DMS114 treated with DMSO at 0.1 percent for 48 hours (cell line): Measurements from ENCODE around the gene BICC1.

ENCODE experiments used
- DNase-seq: peaks from one replicate; lab custom pipeline; 2025; ENCODE audit not compliant: unreplicated experiment; lab: John Stamatoyannopoulos, UW

Gene BICC1

DNA sequence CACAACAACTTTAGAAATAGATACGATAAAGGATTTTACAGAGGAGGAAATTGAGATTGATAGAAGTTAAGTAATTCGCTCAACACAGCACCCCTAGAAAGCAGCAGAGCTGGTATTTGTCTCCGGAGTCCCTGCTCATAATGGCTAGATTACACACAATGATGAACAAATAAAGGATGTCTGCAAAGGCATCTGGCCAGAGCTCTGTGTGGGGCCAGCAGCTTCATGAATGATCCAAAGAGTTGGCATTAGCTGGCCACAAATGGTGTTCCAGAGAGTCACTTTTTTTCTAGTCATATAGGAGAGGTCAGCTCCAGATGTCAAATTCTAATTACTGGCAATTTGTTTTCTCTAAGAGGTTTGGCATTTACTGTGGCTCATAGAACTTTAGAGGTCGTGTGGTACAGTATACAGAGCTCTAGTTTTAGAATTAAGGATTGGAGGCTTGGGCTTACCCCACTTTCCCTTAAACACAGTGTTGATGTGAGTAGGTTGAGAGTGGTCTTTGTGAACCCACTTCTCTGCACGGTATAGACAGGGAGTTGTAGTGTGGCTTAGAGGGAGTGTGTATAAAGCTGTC, 186.2 kb downstream of the BICC1 start:
- DNase-seq, result no peak

DNA sequence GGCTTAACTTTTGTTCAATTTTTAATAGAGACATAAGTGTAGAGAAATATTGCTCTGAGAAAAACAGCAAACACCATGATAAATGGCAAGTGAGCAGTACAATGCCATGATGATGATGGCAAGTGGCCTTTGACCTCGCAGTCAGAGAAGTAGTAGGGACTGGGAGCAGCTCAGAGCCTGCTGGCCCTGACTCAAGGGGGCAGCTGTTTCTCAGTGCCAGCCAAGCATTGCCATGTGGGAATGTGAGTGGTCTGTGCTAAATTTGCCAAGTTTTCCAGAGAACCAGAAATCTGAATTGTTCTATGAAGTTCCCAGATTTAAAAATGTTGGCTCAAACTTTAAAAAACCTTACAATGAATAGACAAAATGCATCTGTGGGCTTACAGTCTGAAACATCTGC, 187.9 kb downstream of the BICC1 start:
- no peak for DNase-seq

DNA sequence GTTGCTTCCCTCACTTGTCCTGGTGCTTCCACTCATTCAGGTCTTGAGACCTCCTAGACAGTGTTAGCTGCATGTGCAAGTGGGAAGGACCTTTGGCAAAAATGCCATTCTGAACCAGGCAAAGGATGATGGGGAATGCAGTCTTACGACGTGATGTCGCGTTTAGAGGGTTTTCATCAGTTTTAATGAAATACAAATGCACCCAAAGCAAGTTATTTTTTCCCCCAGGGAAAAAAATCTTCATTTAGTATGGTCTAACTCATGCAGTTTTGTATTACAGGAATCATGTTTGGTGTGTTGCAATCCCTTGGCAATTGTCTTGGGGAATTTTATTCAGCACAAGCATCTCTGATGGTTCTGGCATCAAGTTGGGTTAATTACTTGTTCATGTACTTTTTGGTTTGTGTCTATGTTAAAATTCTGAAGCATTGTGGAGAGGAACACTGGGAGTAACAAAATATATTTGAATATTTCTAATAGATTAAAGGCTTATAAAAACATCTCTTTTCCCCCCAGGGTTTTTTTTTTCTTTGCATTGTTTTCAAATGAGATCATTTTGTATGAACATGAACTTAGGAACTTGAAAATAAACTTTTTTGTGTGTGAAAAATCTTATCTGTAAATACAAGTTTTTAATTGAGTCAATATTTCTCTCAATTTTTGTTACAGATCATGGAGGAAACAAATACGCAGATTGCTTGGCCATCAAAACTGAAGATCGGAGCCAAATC, 188.9 kb downstream of the BICC1 start:
- DNase-seq, result no peak

DNA sequence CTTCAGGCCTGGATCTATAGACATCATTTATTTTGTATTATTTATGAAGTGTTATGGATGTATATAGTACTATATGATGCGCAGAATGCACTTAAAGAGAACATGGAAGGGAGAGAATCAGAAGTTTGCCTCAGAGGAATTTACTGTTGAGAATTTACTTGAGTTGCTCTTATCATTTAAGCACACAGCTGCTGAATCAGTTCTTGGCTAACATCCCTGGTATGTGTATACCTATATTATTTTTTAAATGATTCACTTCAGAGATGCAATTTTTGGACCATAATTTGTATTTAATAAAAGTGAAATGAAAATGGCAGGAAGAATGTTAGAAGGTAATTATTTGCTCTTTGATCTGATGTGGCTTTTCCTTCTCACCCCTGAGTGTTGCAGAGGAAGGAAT, 191.6 kb downstream of the BICC1 start:
- no peak for DNase-seq

DNA sequence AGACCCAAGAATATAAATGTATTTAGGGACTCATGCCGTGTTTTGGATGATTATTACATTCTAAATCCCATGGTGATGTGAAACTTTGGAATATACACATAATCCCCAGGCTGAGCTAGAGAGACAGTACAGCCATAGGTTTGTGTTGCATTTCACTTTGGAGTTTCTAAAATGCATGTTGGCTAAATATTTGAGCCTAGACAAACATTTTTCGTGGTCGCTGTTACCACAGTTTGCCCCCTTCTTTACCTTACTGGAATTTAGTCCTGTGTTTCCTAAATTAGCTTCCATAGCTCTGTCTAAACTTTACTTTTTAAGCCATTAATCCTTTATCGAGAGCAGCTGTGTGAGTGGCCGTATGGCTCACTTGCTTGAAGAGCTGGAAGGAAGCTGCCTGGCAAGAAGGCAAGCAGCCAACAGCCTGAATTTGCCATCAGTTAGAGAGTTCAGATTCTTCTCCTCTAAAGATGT, 192.0 kb downstream of the BICC1 start:
- no peak for DNase-seq

DNA sequence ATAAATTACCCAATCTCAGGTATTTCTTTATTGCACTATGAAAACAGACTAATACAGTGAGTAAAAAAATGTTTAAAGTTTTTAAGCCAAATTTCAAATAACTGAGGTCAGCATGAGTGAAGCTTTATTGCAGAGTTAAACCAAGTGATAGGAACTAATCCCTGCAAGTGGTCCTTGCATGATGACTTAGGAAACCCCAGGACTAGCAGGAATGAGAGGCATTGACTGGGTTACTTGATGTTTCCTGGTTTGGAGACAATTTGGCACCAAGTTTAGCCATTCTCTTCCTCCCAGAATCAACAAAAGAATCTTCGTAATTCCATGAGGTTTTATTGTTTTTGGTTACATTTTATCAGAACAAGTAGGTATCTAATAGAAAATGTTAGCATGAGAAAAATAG, 194.2 kb downstream of the BICC1 start:
- DNase-seq, result no peak

DNA sequence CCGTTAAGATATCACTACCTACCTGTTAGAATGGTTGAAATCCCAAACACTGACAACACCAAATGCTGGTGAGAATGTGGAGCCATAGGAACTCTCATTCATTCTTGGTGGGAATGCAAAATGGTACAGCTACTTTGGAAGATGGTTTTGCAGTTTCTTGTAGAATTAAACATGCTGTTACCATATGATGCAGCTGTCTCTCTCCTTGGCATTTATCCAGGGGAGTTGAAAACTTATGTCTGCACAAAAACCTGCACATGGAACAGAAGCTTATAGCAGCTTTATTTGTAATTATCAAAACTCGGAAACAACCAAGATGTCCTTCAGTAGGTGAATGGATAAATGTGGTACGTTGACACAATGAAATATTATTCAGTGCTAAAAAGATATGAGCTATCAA, 199.5 kb downstream of the BICC1 start:
- no peak for DNase-seq

DNA sequence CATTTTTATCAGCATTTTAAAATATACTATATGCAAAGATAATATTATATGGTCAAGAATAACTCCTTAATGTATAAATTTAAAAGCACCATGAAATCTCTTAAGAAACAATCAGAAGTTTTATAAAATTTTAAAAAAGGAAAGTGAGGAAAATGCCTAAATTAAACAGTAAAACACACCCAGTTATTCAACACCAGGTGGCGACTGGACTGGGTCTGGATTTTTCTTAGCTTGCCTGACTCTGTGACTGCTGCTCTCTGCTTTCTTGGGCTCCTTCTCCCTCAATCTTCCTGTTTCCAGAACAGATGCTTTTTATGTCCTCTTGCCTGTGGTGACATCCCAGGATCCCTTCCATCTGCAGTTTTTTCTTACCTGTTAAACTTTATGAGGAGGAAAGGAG, 200.3 kb downstream of the BICC1 start:
- DNase-seq, result no peak

DNA sequence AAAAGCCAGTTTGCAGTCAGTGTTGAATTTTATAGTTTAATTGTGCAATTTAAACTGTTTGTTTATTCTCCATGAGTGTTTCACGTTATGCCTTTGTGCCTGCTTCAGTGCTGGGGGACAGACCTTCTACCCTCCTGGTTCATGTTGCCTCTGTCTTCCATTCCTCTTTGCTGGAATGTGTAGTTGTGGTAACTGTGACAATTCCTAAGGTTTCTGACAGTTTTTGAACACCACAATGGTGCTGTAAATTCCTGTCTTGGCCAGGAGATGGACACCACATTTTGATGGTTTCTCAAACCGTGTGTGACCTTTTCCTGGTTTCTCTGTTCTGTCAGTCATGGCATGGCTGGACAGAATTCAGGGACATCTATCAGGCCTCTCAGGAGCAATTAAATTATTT, 201.7 kb downstream of the BICC1 start:
- no peak for DNase-seq

- no peak for DNase-seq
Measured at GRCh38 chr10:58715061-58715460, 202.4 kb downstream of the BICC1 start.

DNA sequence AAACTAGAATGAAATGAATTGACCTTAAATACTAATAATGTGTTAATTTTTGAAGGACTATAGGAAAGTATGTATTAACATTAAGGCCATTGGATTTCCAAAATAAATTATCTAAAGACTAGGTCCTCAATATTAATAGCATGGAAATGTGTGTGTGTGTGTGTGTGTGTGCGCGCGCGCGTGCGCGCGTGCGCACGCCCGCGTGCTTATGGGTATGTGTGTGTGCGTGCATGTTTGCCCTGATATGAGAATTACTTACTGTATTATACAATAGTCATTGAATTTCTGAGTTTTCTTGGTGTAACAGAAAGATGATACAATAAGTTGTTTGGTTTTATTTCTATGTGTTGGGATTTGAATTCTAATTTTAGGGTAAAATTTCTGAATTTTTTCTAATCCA, 205.9 kb downstream of the BICC1 start:
- DNase-seq, result no peak

DNA sequence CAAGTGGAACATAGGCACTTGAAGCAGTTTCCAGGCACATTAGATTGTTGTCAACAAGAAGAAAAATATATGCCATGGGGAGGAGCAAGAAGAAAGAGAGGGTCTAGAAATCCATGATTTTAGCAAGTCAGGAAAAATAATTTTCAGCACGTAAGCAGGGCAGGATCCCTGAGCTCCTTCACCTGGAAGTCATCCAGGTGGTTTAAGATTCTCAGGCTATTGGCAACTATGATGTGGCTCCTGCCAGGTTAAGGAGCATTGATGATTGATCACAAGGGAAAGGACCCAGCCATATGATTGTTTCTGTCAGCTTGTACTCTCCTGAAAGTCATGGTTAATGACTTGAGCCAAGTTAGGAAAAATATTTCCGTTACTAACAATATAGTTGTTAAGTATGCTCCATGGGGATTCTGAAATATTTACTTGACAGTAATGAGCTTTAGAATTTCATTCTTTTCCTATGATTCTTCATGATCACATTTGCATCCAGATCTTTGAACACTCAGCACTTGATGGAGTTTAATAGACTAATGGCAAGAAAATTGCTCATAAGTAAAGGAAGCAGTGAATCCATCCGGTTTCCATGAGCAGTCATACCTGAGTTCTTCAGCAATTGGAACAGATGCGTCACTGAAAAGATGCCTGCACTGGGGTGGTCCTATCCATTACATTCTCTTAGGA, 209.1 kb downstream of the BICC1 start:
- no peak for DNase-seq

DNA sequence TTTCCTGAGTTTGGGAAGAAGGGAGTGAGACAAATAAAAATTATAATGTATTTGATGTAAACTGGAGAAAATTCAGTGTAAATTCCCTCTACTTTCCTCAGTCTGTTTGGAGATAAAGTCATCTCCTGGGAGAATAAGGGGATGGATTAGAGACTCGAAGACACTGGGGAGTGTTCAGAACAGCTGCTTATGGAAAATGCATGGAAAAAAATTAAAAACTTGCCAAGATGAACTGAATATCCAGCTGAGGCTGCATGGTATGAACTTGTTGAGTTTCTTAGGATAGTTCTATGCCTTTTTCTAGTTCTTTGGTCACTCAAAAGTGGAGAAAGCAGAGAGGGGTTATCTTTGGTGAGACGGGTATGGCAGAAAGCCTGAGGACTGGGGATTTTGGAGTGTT, 210.5 kb downstream of the BICC1 start:
- DNase-seq, result no peak

- DNase-seq, result no peak
Measured at GRCh38 chr10:58723966-58724365, 211.3 kb downstream of the BICC1 start.

DNA sequence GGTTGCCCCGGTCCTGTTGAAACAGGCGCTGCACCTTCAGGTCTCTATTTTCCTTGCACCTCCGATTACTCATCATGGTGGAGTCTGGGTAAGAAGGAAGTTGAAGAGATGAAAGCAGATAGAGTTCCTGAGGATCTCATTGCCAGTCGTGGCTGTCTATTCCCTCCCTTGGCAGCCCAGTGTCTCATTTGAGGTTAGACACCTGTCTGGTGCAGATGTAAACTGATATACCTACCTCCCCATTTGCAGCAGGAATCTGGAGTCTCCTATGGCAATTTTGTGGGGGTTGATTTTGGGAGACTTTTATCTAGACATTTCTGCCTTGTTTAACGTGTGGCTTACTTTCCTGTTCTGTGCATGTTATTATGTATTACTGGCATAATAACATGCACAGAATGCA, 212.1 kb downstream of the BICC1 start:
- DNase-seq, result no peak

GRCh38 chr10:58725901-58726300, 213.2 kb downstream of the BICC1 start:
- DNase-seq, result no peak

GRCh38 chr10:58727633-58728032, 215.0 kb downstream of the BICC1 start:
- DNase-seq, result no peak

DNA sequence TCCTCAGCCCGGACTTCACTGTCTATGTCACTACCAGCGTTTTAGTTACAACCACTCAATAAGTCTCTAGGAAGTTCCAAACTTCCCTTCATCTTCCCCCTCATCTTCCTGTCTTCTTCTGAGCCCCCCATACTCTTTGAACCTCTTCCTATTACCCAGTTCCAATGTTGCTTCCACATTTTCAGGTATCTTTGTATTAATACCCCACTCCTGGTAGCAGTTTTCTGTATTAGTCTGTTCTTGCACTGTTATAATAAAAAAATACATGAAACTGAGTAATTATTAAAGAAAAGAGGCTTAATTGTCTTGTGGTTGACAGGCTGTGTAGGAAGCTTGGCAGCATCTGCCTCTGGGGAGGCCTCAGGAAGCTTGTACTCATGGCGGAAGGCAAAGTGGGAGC, 218.6 kb downstream of the BICC1 start:
- no peak for DNase-seq

DNA sequence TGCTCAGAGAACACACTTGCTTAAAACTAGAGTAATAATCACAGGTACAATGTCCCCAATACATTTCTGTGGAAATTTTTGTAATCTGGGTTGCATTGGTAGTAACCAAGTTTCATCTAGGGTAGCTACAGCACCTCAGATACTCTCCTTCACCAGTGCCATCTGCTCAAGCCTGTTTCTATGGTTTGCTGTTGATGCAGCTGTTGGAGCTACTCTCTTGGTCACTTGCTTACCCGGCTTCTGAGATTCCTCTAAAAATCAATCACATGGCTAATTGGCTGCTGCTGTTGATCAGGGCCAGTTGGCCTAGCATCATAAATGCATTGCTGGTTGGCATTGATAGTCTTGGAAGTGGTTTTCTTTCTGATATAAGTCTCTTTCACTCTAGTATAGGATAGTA, 220.8 kb downstream of the BICC1 start:
- no peak for DNase-seq

DNA sequence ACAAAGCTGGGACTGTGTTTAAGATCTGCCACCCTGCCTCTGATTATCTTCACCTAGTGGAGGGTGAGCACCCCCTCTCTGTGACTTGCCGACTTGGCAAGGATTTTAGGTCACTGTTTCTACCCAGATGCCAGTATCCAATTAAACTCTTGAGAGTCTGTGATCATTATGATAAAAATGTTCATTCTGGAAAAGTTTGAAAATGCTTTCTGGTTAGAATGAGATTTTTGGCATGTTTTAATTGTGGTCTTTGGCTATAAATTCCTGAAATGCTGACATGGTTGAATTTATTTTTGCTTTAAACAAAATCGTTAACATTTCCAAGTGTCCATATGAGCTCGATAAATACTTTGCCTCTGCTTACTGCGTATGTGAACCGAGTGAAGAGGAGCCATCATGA, 221.4 kb downstream of the BICC1 start:
- no peak for DNase-seq

DNA sequence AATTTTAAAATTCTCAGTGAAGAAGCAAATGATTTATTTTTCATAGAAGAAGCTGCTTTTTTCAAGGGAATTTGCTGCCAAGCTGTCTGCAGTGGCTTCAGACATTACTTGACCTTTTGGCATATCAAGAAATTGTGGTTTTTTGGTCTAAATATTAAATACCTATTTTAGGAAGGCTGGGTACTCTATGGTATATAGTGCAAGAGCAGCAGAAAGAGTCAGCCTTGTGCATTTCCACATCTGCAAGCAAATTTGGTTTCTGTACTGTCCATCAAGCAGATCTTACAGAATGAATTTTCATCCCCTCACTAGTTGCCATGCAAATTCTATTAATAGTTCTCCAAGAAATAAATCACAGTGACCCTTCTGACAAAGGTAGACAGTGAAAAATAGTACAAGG, 222.0 kb downstream of the BICC1 start:
- no peak for DNase-seq

GRCh38 chr10:58735087-58735486, 222.4 kb downstream of the BICC1 start:
- no peak for DNase-seq
